ENCODE data around the gene SOS1.
A peak's percentile ranks its signal among the peaks of the same experiment; 100 is the strongest.
"Not testable (repeated sequence)": the region's sequence is repeated elsewhere in the genome, so short reads cannot be mapped to it uniquely, and the experiment has no call there.

Gene SOS1

DNA sequence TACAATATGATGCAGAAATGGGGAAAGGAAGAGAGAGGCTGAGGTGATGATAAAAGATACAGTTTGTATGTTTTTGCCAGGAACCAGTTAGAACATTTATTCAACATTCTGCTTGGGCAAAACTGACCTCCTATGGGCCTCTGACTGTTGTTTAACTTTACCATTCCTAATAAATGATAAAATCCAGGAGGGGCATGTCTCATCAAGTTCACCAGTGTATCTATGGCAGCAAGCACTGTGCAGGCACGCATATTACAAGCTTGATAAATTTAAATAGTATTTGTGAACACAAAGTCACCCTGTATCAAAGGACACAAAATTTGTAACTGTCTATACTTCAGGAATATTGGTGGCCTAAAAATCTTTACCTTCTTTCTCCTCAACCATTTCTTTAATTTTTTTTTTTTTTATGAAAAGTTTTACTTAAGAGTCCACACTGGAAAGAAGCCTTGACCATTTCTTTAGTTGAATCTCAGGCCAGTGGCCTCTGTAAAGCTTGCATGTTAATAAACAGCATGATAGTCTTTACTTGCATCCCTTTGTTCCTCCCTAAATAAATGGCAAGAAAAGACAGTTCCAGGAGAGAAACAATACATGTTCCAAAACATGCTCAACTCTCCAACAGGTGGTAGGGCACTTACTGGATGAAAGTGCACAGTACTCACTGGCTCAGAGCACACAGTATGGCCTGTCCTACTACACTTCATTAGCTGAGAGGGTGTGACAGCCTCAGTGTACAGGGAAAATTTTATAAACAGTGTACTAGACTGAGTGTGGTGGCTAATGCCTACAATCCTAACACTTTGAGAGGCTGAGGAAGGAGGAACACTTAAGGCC is 52.3 kb downstream of the SOS1 start:
- no peak for DNase-seq (ENCODE audit: low read depth, low spot score)
- H3K27me3 ChIP-seq (ENCODE audit: insufficient read depth, insufficient read length) = no peaks in the 10 kb centered on the region

GRCh38 chr2:39065616-39066015 is 55.2 kb downstream of the SOS1 start:
- Histone ChIP-seq H3K36me3 (ENCODE audit: insufficient read depth, insufficient read length, low read length) (peaks cover 7% of the 10 kb centered on the region), H3K4me3 (ENCODE audit: insufficient read length, low read depth) (no peak overlapping the region), H3K9ac (ENCODE audit: insufficient read length, low read depth) (no peak overlapping the region), H3K9me3 (ENCODE audit: insufficient read depth, low read length) (no peaks in the 10 kb centered on the region), H3K27me3 (ENCODE audit: insufficient read depth, insufficient read length) (no peaks in the 10 kb centered on the region), H3K4me1 (ENCODE audit: insufficient read depth, insufficient read length) (no peaks in the 10 kb centered on the region)
- TF ChIP-seq ZNF274 (IDR thresholded peaks at IDR 0.05; ENCODE audit: low read depth, low read length) = no peak
- TF ChIP-seq YY1 (IDR thresholded peaks at IDR 0.05; ENCODE audit: insufficient read depth, insufficient read length) = no peak
- TF ChIP-seq SUZ12 (IDR thresholded peaks at IDR 0.05; ENCODE audit: extremely low read depth, insufficient read depth, insufficient read length) = no peak
- DNase-seq (ENCODE audit: low read depth, low spot score) = no peak

More for the DNA sequence above, 52.3 kb downstream of the SOS1 start:
- peaks cover 7% of the 10 kb centered on the region for H3K36me3 ChIP-seq (ENCODE audit: insufficient read depth, insufficient read length, low read length)
- no peak for TF ChIP-seq YY1 (IDR thresholded peaks at IDR 0.05; ENCODE audit: insufficient read depth, insufficient read length)
- no peak for TF ChIP-seq ZNF274 (IDR thresholded peaks at IDR 0.05; ENCODE audit: low read depth, low read length)
- no peak for TF ChIP-seq SUZ12 (IDR thresholded peaks at IDR 0.05; ENCODE audit: extremely low read depth, insufficient read depth, insufficient read length)
- H3K9me3 ChIP-seq (ENCODE audit: insufficient read depth, low read length) = no peaks in the 10 kb centered on the region
- no peak overlapping the region for H3K4me3 ChIP-seq (ENCODE audit: insufficient read length, low read depth)
- H3K4me1 ChIP-seq (ENCODE audit: insufficient read depth, insufficient read length) = no peaks in the 10 kb centered on the region
- H3K9ac ChIP-seq (ENCODE audit: insufficient read length, low read depth) = no peak overlapping the region

GRCh38 chr2:39062320-39062719 is 58.5 kb downstream of the SOS1 start:
- H3K9me3 ChIP-seq (ENCODE audit: insufficient read depth, low read length) = no peaks in the 10 kb centered on the region
- H3K36me3 ChIP-seq (ENCODE audit: insufficient read depth, insufficient read length, low read length) = peaks cover 7% of the 10 kb centered on the region
- no peak overlapping the region for H3K9ac ChIP-seq (ENCODE audit: insufficient read length, low read depth)
- H3K4me1 ChIP-seq (ENCODE audit: insufficient read depth, insufficient read length) = no peaks in the 10 kb centered on the region
- H3K27me3 ChIP-seq (ENCODE audit: insufficient read depth, insufficient read length) = no peaks in the 10 kb centered on the region
- TF ChIP-seq YY1 (IDR thresholded peaks at IDR 0.05; ENCODE audit: insufficient read depth, insufficient read length) = no peak
- no peak for TF ChIP-seq SUZ12 (IDR thresholded peaks at IDR 0.05; ENCODE audit: extremely low read depth, insufficient read depth, insufficient read length)
- no peak for TF ChIP-seq ZNF274 (IDR thresholded peaks at IDR 0.05; ENCODE audit: low read depth, low read length)
- DNase-seq (ENCODE audit: low read depth, low spot score) = no peak
- H3K4me3 ChIP-seq (ENCODE audit: insufficient read length, low read depth) = no peak overlapping the region

GRCh38 chr2:39061280-39061679 is 59.6 kb downstream of the SOS1 start:
- TF ChIP-seq ZNF274 (IDR thresholded peaks at IDR 0.05; ENCODE audit: low read depth, low read length) (no peak), YY1 (IDR thresholded peaks at IDR 0.05; ENCODE audit: insufficient read depth, insufficient read length) (no peak), SUZ12 (IDR thresholded peaks at IDR 0.05; ENCODE audit: extremely low read depth, insufficient read depth, insufficient read length) (no peak)
- Histone ChIP-seq H3K4me3 (ENCODE audit: insufficient read length, low read depth) (no peak overlapping the region), H3K9me3 (ENCODE audit: insufficient read depth, low read length) (no peaks in the 10 kb centered on the region), H3K9ac (ENCODE audit: insufficient read length, low read depth) (no peak overlapping the region), H3K27me3 (ENCODE audit: insufficient read depth, insufficient read length) (no peaks in the 10 kb centered on the region), H3K36me3 (ENCODE audit: insufficient read depth, insufficient read length, low read length) (peaks cover 3% of the 10 kb centered on the region), H3K4me1 (ENCODE audit: insufficient read depth, insufficient read length) (no peaks in the 10 kb centered on the region)
- DNase-seq (ENCODE audit: low read depth, low spot score) = no peak

DNA sequence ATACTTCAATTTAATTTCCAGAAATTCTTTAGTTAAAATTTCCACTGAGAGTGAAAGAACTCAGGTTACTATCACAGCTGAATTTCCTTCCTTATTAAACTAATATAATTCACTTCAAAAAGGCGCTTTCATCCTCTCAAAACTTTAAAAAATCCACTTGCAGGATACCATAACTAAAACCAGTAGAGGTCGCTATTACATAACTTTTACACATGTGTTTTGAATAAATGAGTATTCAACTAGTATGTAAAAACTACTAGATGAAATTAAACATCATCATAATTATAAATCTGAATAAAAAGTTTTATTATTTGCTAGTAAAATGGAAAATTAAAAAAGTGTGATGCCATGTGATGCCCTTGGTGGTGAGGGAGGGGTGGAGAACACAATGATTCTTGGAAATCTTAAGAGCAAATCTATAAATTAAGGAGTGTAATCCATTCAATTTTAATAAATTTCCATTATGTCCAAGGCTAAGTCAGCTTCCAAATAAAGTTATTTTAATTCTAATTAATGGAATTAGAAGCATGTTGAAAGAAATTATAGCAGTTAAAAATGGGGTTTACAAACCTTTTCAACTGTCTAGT is 61.4 kb downstream of the SOS1 start:
- Histone ChIP-seq H3K9me3 (ENCODE audit: insufficient read depth, low read length) (no peaks in the 10 kb centered on the region), H3K9ac (ENCODE audit: insufficient read length, low read depth) (no peak overlapping the region), H3K4me1 (ENCODE audit: insufficient read depth, insufficient read length) (no peaks in the 10 kb centered on the region), H3K36me3 (ENCODE audit: insufficient read depth, insufficient read length, low read length) (peaks cover 7% of the 10 kb centered on the region), H3K27me3 (ENCODE audit: insufficient read depth, insufficient read length) (no peaks in the 10 kb centered on the region), H3K4me3 (ENCODE audit: insufficient read length, low read depth) (no peak overlapping the region)
- DNase-seq (ENCODE audit: low read depth, low spot score) = peak; percentile 25
- no peak for TF ChIP-seq YY1 (IDR thresholded peaks at IDR 0.05; ENCODE audit: insufficient read depth, insufficient read length)
- no peak for TF ChIP-seq ZNF274 (IDR thresholded peaks at IDR 0.05; ENCODE audit: low read depth, low read length)
- no peak for TF ChIP-seq SUZ12 (IDR thresholded peaks at IDR 0.05; ENCODE audit: extremely low read depth, insufficient read depth, insufficient read length)

GRCh38 chr2:39058101-39058500 is 62.8 kb downstream of the SOS1 start:
- Histone ChIP-seq H3K9ac (ENCODE audit: insufficient read length, low read depth) (no peak overlapping the region), H3K9me3 (ENCODE audit: insufficient read depth, low read length) (no peaks in the 10 kb centered on the region), H3K4me1 (ENCODE audit: insufficient read depth, insufficient read length) (no peaks in the 10 kb centered on the region), H3K27me3 (ENCODE audit: insufficient read depth, insufficient read length) (no peaks in the 10 kb centered on the region), H3K36me3 (ENCODE audit: insufficient read depth, insufficient read length, low read length) (peaks cover 16% of the 10 kb centered on the region), H3K4me3 (ENCODE audit: insufficient read length, low read depth) (no peak overlapping the region)
- TF ChIP-seq ZNF274 (IDR thresholded peaks at IDR 0.05; ENCODE audit: low read depth, low read length) (no peak), SUZ12 (IDR thresholded peaks at IDR 0.05; ENCODE audit: extremely low read depth, insufficient read depth, insufficient read length) (no peak), YY1 (IDR thresholded peaks at IDR 0.05; ENCODE audit: insufficient read depth, insufficient read length) (no peak)
- DNase-seq (ENCODE audit: low read depth, low spot score) = no peak

- not testable (repeated sequence) for H3K9ac ChIP-seq (ENCODE audit: insufficient read length, low read depth); H3K9me3 ChIP-seq (ENCODE audit: insufficient read depth, low read length); DNase-seq (ENCODE audit: low read depth, low spot score); H3K4me3 ChIP-seq (ENCODE audit: insufficient read length, low read depth); H3K27me3 ChIP-seq (ENCODE audit: insufficient read depth, insufficient read length); H3K4me1 ChIP-seq (ENCODE audit: insufficient read depth, insufficient read length)
- peaks cover 16% of the 10 kb centered on the region for H3K36me3 ChIP-seq (ENCODE audit: insufficient read depth, insufficient read length, low read length)
Measured at GRCh38 chr2:39052665-39053064, 68.2 kb downstream of the SOS1 start.
